ENCODE data around the gene HLX. TPM values are rescaled to one million over a fixed set of nuclear protein-coding genes. Genes with fewer than 3 reads are reported as not detected.

HLX gene
- total and polyA plus RNA-seq, 2 of the 13 experiments (the other 11 are each of a cell fraction or from before 2014, with no cell fraction given): 0.30 to 0.35 TPM

GRCh38 chr1:220922951-220923350, 43.7 kb downstream of the HLX start:
- H3K4me3 ChIP-seq (replicated peaks in 1 of 3; ENCODE audit: insufficient read depth in 1 of 3, low read depth in 2 of 3, low read length in 3 of 3): no peak overlapping the region
- H2AFZ ChIP-seq (ENCODE audit: low read length): no peak overlapping the region
- H3K9ac ChIP-seq (ENCODE audit: insufficient read depth, low read depth, low read length): no peak overlapping the region
- 45% methylated on average over 5 of the region's 5 CpGs for WGBS (ENCODE audit: low lambda C conversion rate)
- CTCF ChIA-PET (ENCODE audit: low intra/inter-chr PET ratio, low total read pairs): no interaction called here
- no peaks in the 10 kb centered on the region for H3K79me2 ChIP-seq (ENCODE audit: insufficient read depth, low read length)
- no peaks in the 10 kb centered on the region; a peak in 1 of 5 replicates for H3K27me3 ChIP-seq (ENCODE audit: control insufficient read depth in 1 of 2, insufficient read depth in 2 of 2, low read length in 2 of 2)
- POLR2A ChIA-PET: no interaction called here
- no peak for FAIRE-seq
- H3K4me1 ChIP-seq (ENCODE audit: insufficient read depth, low read length): peaks cover 28% of the 10 kb centered on the region
- no peaks in the 10 kb centered on the region for H3K36me3 ChIP-seq (replicated peaks in 1 of 2; ENCODE audit: control insufficient read depth in 1 of 2, insufficient read depth in 2 of 2, low read length in 2 of 2)
- DNase-seq (ENCODE audit: low spot score): no peak
- BruUV-seq (replicated peaks): no TSS peak
- intact Hi-C loops (cut with micrococcal nuclease; ENCODE audit: unreplicated experiment): no loop called here
- in situ Hi-C loops (cut with HindIII; ENCODE audit: extremely low pct_ligation_motif_present, low pct_unique_long_range_greater_than_20kb): no loop called here
- ATAC-seq: no peak
- H4K20me1 ChIP-seq (ENCODE audit: insufficient read depth, low read length): no peaks in the 10 kb centered on the region
- no peak overlapping the region for H3K4me2 ChIP-seq (ENCODE audit: low read depth, low read length)
- no peaks in the 10 kb centered on the region for H3K9me3 ChIP-seq (ENCODE audit: low read length)
- H3K27ac ChIP-seq (ENCODE audit: extremely low read length, insufficient read depth, low read length): no peak overlapping the region
- no peak for TF ChIP-seq SMYD3 (CRISPR knock-in tag; IDR thresholded peaks at IDR 0.05)
- no peak for TF ChIP-seq RNF219 (CRISPR knock-in tag; IDR thresholded peaks at IDR 0.05)
- no peak for TF ChIP-seq SRSF1 (optimal IDR thresholded peaks at IDR 0.05; ENCODE audit: low read depth, low read length)
- no peak for TF ChIP-seq E2F5 (CRISPR knock-in tag; conservative IDR thresholded peaks at IDR 0.05)
- no peak for TF ChIP-seq ZHX1 (CRISPR knock-in tag; IDR thresholded peaks at IDR 0.05; ENCODE audit: low read depth)
- no peak for TF ChIP-seq PHF8 (CRISPR knock-in tag; IDR thresholded peaks at IDR 0.05)
- no peak for TF ChIP-seq TOPORS (CRISPR knock-in tag; IDR thresholded peaks at IDR 0.05)
- TF ChIP-seq GTF3A (CRISPR knock-in tag; conservative IDR thresholded peaks at IDR 0.05): no peak
- no peak for TF ChIP-seq IRF9 (CRISPR knock-in tag; IDR thresholded peaks at IDR 0.05; ENCODE audit: borderline replicate concordance)
- TF ChIP-seq CEBPB (IDR thresholded peaks at IDR 0.05; ENCODE audit: borderline replicate concordance, low read depth, low read length): no peak
- no peak for TF ChIP-seq ZNF251 (CRISPR knock-in tag; IDR thresholded peaks at IDR 0.05)
- TF ChIP-seq KLF15 (CRISPR knock-in tag; IDR thresholded peaks at IDR 0.05; ENCODE audit: borderline replicate concordance): no peak
- TF ChIP-seq RXRA (CRISPR knock-in tag; IDR thresholded peaks at IDR 0.05): no peak
- TF ChIP-seq ZNF414 (CRISPR knock-in tag; IDR thresholded peaks at IDR 0.05): no peak

Data from HepG2 (cell line).